Measurements from ENCODE around the gene CLC.
A peak's percentile ranks its signal among the peaks of the same experiment; 100 is the strongest.
"Not testable (repeated sequence)": the region's sequence is repeated elsewhere in the genome, so short reads cannot be mapped to it uniquely, and the experiment has no call there.

The CLC gene

DNA sequence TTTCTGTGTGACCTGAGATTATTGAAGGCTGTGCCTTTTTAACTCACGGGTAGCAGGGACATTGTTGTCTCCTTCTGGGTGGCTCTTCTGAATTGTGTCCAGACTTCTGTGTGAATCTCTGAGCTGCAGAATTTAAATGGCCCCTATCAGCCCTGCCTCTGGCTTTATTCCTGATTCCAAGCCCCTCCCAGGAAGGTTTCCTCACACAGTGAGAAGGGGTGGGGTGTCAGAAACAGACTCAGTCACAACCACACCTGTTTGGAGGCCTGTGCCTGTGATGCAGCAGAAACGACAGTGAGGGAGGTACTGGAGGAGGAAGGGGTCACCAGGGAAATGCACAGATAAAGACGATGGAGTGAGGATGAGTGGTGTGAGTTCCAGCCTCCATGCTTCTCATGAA lies at the start of gene CLC:
Gene CLC, minus strand, starts transcription at position 139 of the 400 bp plus-strand sequence. Its CDS starts 77 bp downstream, at position 62.
- DNase-seq (ENCODE audit: low read depth in 2 of 2) = no peak

- DNase-seq (ENCODE audit: low read depth in 2 of 2) = no peak
These were observed 43.1 kb upstream of the CLC start for GRCh38 chr19:39780894-39781293.

DNA sequence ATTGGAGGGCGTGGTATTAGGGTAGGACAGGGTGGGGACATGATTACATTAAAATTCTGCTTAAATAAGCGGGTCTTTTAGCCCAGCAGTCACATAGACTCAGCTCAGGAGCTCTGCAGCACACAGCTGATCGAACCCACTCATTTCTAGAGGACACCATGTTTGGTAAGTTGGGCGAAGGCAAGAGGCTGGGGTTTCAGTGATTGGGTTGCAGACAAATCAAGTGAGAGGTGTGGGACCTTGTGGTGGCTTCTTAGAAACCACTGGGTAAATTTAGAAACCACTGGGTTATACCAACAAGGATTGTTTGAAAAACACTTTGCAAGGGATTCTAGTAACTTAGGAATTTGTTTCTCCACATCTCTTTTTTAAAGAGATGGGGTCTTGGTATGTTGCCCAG lies 40.9 kb upstream of the CLC start, which contains the start of gene LEUTX:
Gene LEUTX, plus strand, starts transcription at position 92 of the 400 bp plus-strand sequence. Its CDS starts 67 bp downstream, at position 159.
- DNase-seq (ENCODE audit: low read depth in 2 of 2) = no peak

DNA sequence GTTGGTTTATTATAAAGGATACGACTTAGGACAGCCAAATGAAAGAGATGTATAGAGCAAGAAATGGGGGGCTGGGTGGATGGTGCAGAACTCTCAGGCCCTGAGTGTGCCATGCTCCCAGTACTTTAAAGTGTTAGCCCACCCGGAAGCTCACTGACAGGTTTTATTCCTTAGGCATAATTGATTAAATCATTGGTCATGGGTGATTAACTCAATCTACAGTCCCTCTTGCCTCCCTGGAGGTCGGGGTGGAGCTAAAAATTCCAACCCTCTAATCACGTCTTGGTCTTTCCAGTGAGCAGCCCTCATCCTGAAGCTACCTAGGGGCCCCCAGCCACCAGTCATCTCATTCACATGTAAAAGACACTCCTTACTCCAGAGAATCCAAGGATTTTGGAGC lies 31.0 kb upstream of the CLC start:
- DNase-seq (ENCODE audit: low read depth in 2 of 2) = no peak

DNA sequence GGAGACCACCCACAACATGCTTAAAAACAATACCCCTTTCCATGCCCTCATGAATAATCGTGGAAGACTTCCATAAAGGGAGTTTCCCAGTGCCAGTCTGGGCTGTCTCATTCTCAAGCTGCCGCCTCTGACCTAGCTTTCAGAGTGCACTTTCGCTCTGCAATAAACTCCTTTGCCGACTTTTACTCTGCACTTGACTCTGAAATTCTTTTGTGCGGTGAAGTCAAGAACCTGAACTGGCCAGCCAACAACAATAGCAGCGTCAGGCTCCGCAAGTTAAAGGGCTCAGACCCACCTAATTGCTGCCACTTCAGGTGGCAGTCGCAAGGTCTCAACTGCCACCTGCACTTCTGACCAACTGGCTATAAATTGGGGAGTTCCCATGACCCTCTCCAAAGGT lies 30.5 kb upstream of the CLC start:
- DNase-seq (ENCODE audit: low read depth in 2 of 2) = no peak

DNA sequence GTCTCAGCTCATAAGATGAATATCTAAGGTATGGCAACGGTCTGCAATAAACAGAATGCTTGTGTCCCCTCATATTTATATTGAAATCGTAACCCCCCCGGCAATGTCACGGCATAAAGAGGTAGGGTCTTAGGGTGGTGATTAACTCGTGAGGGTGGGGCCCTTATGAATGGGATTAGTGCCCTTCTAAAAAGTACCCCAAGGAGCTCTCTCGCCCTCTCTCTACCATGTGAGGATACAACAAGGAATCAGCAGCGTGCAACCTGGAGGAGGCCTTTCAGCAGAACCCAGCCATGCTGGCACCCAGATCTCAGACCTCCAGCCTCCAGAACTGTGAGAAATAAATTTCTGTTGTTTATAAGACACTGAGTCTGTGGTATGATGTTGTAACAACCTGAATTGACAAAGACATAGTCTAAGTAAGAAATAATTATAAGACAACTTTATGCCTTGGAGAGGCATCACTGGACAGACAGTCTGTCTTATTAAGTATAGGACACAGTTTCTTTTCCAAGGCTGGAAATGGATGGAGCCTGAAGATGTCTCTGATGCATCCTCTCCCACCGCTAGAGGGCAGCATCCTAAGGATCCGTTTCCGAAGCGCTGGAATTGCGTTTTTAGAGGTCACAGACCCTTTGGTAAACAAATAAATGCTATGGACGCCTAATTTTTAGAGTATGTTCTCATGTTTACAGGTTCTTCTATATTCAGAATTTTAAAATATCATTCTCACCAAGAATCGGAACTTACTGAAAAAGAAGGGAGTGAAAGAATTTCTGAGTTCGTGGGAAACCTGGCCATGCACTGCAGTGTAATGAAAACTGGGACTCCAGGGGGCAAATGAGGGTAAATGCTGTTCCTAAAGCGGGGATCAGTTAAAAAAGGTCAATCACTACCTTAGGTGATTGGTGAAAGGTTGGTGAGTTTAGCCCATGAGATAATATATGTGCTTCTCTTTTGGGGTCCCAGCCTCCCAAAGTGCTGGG lies 27.6 kb upstream of the CLC start:
- peak; percentile 3 to 7 for DNase-seq (ENCODE audit: low read depth in 2 of 2)

DNA sequence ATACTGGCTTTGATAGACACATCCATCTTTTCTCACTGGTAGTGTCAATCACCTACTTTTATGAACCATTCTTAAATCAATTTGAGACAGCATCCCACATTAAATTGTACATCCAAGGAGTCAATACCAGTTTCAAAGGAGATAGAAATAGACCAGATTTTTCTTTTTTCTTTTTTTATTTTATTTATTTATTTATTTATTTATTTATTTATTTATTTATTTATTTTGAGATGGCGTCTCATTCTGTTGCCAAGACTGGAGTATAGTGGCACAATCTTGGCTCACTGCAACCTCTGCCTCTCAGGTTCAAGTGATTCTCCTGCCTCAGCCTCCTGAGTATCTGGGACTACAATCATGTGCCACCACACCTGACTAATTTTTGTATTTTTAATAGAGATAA lies 24.0 kb upstream of the CLC start:
- DNase-seq (ENCODE audit: low read depth in 2 of 2) = not testable (repeated sequence)

GRCh38 chr19:39759457-39760184 lies 21.8 kb upstream of the CLC start:
- no peak for DNase-seq (ENCODE audit: low read depth in 2 of 2)

GRCh38 chr19:39754971-39755370 lies 17.1 kb upstream of the CLC start:
- no peak for DNase-seq (ENCODE audit: low read depth in 2 of 2)

GRCh38 chr19:39754544-39754943 lies 16.7 kb upstream of the CLC start:
- DNase-seq (ENCODE audit: low read depth in 2 of 2) = no peak

DNA sequence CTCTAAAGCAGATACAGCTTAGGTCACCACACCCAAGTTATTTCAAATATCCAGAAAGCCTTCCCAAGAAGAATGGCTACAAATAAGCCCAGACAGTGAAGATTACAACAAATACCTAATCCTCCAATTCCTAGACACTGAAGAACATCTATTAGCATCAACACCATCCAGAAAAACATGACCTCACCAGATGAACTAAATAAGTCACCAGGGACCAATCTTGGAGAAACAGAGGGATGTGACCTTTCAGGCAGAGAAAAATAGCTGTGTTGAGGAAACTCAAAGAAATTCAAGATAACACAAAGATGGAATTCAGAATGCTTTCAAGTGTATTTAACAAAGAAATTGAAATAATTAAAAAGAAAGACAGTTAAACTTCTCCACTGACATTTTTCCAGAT lies 15.0 kb upstream of the CLC start:
- no peak for DNase-seq (ENCODE audit: low read depth in 2 of 2)

- DNase-seq (ENCODE audit: low read depth in 2 of 2) = no peak
These were observed 14.6 kb upstream of the CLC start for GRCh38 chr19:39752390-39752789.

GRCh38 chr19:39749981-39750380 lies 12.2 kb upstream of the CLC start:
- DNase-seq (ENCODE audit: low read depth in 2 of 2) = no peak

DNA sequence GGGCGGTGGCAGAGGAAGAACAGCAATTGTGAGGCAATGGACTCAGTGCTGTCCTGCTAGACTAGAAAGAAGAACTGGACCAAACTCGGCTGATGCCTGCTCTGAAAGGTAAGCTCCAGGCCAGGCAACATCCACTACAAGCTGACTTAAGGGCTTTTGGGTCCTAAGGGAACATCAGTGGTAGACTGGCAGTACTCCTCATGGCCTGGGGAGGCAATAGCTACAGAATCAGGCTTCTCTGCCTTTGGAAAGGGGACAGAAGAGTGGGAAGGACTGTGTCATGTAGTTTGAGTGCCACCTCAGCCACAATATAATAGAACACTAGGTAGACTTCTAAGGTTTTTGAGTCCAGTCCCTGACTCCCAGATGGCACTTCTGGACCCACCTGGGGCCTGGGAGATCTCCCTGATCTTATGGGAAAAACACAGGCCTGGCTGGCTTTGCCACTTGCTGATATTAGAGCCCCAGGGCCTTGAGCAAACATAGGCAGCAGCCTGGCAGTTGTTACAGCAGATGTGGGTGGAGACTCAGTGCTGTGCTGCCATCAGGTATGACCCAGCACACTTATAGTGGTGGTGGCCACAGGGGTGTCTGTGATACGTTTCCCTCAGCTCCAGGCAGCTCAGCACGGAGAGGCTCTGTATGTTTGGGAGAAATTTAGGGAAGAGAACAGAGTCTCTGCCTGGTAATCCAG lies 9.2 kb upstream of the CLC start:
- DNase-seq (ENCODE audit: low read depth in 2 of 2) = no peak

DNA sequence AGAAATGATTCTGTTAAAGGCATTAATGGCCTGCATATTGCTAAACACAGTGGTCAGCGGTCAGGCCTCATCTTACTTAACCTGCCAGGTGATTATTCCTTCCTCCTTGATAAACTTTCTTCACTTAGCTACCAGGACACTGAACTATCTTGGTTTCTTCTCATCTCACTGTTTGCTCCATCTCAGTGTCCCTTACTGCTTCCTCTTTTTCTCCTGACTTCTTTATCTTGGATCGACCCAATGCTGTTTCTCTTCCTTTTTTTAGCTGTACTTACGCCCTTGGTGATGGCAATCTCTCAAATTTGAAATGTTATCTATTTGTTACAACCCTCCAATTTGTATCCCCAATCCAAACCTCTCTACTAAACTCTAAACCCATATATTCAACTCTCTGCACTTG lies 7.8 kb upstream of the CLC start:
- no peak for DNase-seq (ENCODE audit: low read depth in 2 of 2)

- no peak for DNase-seq (ENCODE audit: low read depth in 2 of 2)
These were observed 2.6 kb upstream of the CLC start for GRCh38 chr19:39740395-39740794.

GRCh38 chr19:39738814-39739213 lies 985 bp upstream of the CLC start:
- no peak for DNase-seq (ENCODE audit: low read depth in 2 of 2)

DNA sequence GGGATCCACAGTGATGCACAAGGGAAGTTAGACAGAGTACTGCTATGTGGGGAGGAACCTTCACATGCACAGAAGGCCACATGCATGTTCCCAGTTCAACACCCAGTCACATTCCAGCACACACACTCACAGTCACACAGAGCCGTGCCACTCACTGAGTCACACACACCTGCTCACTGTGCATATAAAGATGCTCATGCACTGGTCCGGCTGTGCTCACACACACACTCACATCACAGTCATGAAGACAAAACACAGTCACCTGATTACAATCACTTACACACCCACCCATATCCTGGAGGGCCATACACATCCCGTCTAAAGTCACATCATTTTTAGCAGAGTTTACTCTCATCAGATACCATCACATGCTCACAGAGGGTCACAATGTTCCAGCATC lies 478 bp downstream of the CLC start:
- no peak for DNase-seq (ENCODE audit: low read depth in 2 of 2)

- no peak for DNase-seq (ENCODE audit: low read depth in 2 of 2)
These were observed 1.7 kb downstream of the CLC start for GRCh38 chr19:39736088-39736487.

DNA sequence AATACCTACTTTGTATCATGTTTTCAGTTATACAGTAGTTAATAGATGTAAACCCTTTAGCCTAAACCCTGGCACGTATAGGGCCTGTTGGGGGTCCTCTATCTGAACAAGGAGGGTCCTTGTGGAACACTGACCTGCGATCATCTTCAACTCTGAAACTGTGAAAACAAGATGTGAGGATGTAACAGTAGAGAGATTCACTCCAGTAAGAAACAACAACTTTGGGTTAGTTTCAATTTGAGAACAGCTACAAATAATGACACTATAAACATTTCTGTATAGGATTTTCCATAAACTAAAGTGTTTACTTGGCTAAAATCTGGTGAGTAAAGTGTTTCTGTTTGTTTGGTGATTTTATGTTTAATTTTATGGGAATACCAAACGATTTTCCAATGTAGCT lies 2.1 kb downstream of the CLC start:
- no peak for DNase-seq (ENCODE audit: low read depth in 2 of 2)

GRCh38 chr19:39733841-39734240 lies 4.0 kb downstream of the CLC start:
- DNase-seq (ENCODE audit: low read depth in 2 of 2) = no peak

GRCh38 chr19:39731685-39732084 lies 6.1 kb downstream of the CLC start:
- DNase-seq (ENCODE audit: low read depth in 2 of 2) = no peak

All from activated CD8-positive, alpha-beta memory T cell treated with anti-CD3 and anti-CD28 coated beads for 4 hours (primary cell).